Measurements from ENCODE around the gene TBRG4.

The TBRG4 gene

GRCh38 chr7:45084901-45085618, 26.4 kb downstream of the TBRG4 start:
- H3K9me3 Mint-ChIP-seq, result no peaks in the 10 kb centered on the region
- no peaks in the 10 kb centered on the region for H3K36me3 Mint-ChIP-seq (ENCODE audit: low read depth)
- H3K4me3 Mint-ChIP-seq, result no peak overlapping the region
- H3K4me1 Mint-ChIP-seq (ENCODE audit: low read depth), result peaks cover 18% of the 10 kb centered on the region
- intact Hi-C loops (cut with micrococcal nuclease), result no loop called here
- H3K27me3 Mint-ChIP-seq, result peaks cover 30% of the 10 kb centered on the region
- no peak overlapping the region for H3K27ac Mint-ChIP-seq

DNA sequence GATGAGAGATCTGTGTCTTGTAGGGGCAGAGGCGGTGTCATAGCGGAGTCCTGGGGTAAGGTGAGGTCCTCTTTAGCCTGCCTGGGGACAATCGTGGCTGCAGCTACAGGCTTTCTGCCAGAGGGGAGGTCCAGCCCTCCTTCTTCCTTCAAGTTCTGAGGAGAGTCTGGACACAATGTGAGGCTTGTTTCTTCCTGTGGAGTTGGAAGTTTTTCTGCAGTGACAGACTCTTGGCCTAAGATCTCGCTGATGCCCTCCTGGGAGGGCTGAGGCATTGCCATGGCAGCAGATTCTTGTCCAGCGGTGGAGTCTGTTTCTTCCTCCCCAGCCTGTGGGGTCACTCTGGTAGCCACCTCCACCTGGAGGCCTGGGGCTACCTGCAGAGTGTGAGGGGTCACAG, 27.2 kb downstream of the TBRG4 start:
- Mint-ChIP-seq H3K4me3 (no peak overlapping the region), H3K27ac (no peak overlapping the region), H3K9me3 (no peaks in the 10 kb centered on the region), H3K4me1 (ENCODE audit: low read depth) (peaks cover 19% of the 10 kb centered on the region), H3K36me3 (ENCODE audit: low read depth) (no peaks in the 10 kb centered on the region), H3K27me3 (peaks cover 23% of the 10 kb centered on the region)
- intact Hi-C loops (cut with micrococcal nuclease), result no loop called here

DNA sequence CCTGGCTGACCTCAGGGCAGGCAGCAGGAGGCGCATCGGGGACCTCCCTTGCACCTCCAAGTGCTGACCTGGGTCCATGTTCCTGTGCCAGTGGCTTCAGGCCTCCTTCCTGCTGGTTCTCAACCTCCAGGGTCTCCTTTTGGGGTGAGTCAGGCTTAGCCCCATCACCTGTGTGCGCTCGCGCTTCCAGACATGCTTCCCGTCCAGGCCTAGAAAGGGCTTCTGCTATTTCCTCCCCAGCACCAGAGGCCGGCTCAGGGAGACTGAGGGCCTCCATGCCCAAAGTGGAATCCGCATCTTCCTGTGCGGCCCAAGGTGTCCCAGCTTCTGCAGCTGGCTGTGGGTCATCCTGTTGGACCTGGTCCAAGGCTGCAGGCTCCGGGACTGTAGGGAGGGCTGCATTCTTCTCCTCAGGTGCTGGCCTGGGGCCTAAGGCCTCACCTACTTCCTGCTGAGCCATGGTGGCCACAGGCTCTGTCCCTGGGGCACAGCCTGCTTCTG, 28.6 kb downstream of the TBRG4 start:
- Mint-ChIP-seq H3K27ac (no peak overlapping the region), H3K36me3 (ENCODE audit: low read depth) (no peaks in the 10 kb centered on the region), H3K9me3 (no peaks in the 10 kb centered on the region), H3K27me3 (peaks cover 11% of the 10 kb centered on the region), H3K4me3 (no peak overlapping the region), H3K4me1 (ENCODE audit: low read depth) (peaks cover 18% of the 10 kb centered on the region)
- intact Hi-C loops (cut with micrococcal nuclease), result no loop called here

DNA sequence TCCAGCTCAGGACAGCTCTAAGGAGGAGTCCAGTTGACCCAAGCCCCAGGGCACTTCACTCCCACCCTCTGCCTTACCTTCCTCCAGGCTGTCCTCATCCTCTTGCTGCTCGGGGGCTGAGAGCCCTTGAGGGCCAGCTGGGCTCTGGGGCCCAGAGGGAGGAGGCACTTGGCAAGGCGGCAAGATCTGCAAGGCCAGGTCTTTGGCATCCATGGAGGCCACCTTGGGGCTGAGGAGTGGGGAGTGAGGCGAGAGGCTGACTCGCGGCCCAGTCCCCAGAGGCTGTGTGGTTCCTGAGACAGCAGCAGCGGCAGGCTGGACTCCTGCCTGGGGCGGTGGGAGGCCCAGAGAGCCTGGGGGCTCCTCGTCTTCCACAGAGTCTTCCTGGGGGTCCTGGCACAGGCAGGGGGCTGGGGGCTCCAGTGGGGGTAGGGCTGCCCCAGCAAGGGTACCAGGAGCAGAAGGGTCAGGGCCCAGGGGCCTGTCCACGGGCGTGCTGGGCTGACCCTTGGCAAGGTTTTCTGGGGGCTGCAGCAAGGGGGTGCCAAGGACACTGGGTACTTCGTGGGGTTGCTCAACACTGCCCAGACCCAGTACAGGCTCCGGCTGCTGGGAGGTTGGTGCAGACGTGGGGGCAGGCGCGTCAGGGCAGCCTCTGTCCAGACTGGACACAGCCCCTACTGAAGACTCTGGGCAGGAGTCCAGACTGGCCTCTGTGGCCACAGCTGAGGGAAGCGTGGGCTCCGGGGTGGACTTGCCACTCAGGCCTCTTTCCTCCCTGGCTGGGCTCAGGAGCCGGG, 29.3 kb downstream of the TBRG4 start:
- intact Hi-C loops (cut with micrococcal nuclease), result no loop called here
- no peak overlapping the region for H3K4me3 Mint-ChIP-seq

DNA sequence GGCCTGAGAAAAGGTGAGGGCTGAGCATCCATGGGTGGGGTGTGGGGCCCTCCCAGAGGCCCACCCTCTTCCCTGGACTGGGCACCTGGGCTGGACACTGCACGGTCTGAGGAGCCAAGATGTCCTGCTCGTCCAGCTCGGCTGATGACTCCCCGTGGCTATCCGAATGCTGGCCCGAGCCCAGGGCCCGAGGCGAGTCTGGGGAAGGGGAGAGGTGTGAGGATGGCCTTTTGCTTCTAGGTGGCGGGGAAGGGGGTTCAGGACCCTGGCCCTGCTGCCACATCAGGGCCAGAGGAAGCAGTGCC, 29.9 kb downstream of the TBRG4 start:
- no peak overlapping the region for H3K27ac Mint-ChIP-seq
- H3K36me3 Mint-ChIP-seq (ENCODE audit: low read depth), result peaks cover 6% of the 10 kb centered on the region
- H3K4me1 Mint-ChIP-seq (ENCODE audit: low read depth), result peaks cover 18% of the 10 kb centered on the region
- H3K4me3 Mint-ChIP-seq, result no peak overlapping the region
- peaks cover 2% of the 10 kb centered on the region for H3K27me3 Mint-ChIP-seq
- no peaks in the 10 kb centered on the region for H3K9me3 Mint-ChIP-seq
- intact Hi-C loops (cut with micrococcal nuclease), result no loop called here

More for the DNA sequence above, 29.3 kb downstream of the TBRG4 start:
- Mint-ChIP-seq H3K27me3 (peaks cover 4% of the 10 kb centered on the region), H3K4me1 (ENCODE audit: low read depth) (peaks cover 18% of the 10 kb centered on the region), H3K27ac (no peak overlapping the region), H3K36me3 (ENCODE audit: low read depth) (no peaks in the 10 kb centered on the region), H3K9me3 (no peaks in the 10 kb centered on the region)

DNA sequence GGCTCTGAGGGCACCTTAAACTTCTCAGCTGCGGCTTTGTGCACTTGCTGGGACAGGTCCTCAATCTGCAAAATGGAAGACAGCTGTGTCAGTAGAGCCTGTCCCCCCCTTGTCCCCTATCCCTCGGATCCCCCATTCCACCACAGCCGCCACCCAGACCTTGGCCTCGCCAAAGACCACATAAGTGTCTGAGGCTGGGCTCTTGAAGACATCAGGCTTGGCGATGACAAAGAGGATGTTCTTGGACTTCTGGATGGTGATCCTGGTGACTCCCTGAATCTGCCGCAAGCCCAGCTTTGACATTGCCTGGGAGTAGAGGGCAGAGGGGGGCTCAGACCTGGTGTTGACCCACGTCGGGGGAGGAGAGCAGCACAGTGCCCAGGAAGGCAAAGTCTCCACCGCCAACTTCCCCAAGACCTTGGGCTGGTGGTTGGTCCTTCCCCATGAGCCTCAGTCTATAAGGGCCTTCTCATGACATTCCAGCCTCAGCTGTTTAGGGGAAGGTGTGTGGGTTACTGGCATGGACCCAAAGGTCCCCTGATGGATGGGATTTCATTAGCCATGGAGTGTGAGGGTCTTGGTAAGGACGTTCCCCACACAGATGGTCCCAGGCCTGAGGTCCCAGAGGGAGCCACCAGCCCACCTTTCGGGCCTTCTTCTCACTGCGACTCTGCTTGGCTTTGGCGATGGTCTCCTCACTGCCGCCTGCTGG, 30.4 kb downstream of the TBRG4 start:
- H3K4me1 Mint-ChIP-seq (ENCODE audit: low read depth), result peaks cover 18% of the 10 kb centered on the region
- H3K27ac Mint-ChIP-seq, result peak overlapping the region; percentile 29
- no peaks in the 10 kb centered on the region for H3K27me3 Mint-ChIP-seq
- peaks cover 11% of the 10 kb centered on the region for H3K36me3 Mint-ChIP-seq (ENCODE audit: low read depth)
- intact Hi-C loops (cut with micrococcal nuclease), result no loop called here
- no peak overlapping the region for H3K4me3 Mint-ChIP-seq
- H3K9me3 Mint-ChIP-seq, result no peaks in the 10 kb centered on the region

GRCh38 chr7:45080265-45080957, 31.1 kb downstream of the TBRG4 start:
- H3K4me3 Mint-ChIP-seq, result no peak overlapping the region
- H3K9me3 Mint-ChIP-seq, result no peaks in the 10 kb centered on the region
- peaks cover 18% of the 10 kb centered on the region for H3K36me3 Mint-ChIP-seq (ENCODE audit: low read depth)
- no peaks in the 10 kb centered on the region for H3K27me3 Mint-ChIP-seq
- intact Hi-C loops (cut with micrococcal nuclease), result no loop called here
- H3K27ac Mint-ChIP-seq, result peak overlapping the region; percentile 29
- peaks cover 18% of the 10 kb centered on the region for H3K4me1 Mint-ChIP-seq (ENCODE audit: low read depth)

- Mint-ChIP-seq H3K4me3 (no peak overlapping the region), H3K9me3 (no peaks in the 10 kb centered on the region), H3K4me1 (ENCODE audit: low read depth) (peaks cover 20% of the 10 kb centered on the region), H3K27ac (peak overlapping the region; percentile 9), H3K27me3 (no peaks in the 10 kb centered on the region), H3K36me3 (ENCODE audit: low read depth) (peaks cover 40% of the 10 kb centered on the region)
- intact Hi-C loops (cut with micrococcal nuclease), result loop anchor here (2.0 kb wide), 1 partner anchor 59 kb away; no protein-coding TSS in a partner anchor
Observed at GRCh38 chr7:45078125-45078681, 33.3 kb downstream of the TBRG4 start.

DNA sequence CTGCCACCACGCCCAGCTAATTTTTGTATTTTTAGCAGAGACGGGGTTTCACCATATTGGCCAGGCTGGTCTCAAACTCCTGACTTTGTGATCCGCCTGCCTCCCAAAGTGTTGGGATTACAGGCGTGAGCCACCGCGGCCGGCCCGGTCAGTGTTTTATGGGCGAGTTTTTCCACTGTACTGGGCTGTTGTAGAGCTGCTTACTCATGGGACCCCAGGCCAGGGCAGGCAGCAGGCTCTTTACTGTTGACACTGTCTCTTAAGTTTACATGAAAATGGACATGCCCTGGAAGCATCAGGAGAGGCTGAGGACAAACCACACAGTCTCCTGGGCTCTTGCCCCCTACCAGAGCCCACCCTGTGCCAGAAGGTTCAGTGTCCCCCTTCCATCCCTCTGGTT, 33.9 kb downstream of the TBRG4 start:
- peaks cover 27% of the 10 kb centered on the region for H3K4me1 Mint-ChIP-seq (ENCODE audit: low read depth)
- H3K27ac Mint-ChIP-seq, result peak overlapping the region; percentile 9

GRCh38 chr7:45076946-45077345, 34.6 kb downstream of the TBRG4 start:
- Mint-ChIP-seq H3K4me1 (ENCODE audit: low read depth) (peaks cover 27% of the 10 kb centered on the region), H3K27me3 (no peaks in the 10 kb centered on the region), H3K4me3 (no peak overlapping the region), H3K36me3 (ENCODE audit: low read depth) (peaks cover 53% of the 10 kb centered on the region), H3K27ac (no peak overlapping the region), H3K9me3 (no peaks in the 10 kb centered on the region)
- intact Hi-C loops (cut with micrococcal nuclease), result no loop called here

More for the DNA sequence above, 33.9 kb downstream of the TBRG4 start:
- Mint-ChIP-seq H3K9me3 (no peaks in the 10 kb centered on the region), H3K27me3 (no peaks in the 10 kb centered on the region), H3K36me3 (ENCODE audit: low read depth) (peaks cover 46% of the 10 kb centered on the region), H3K4me3 (no peak overlapping the region)
- intact Hi-C loops (cut with micrococcal nuclease), result no loop called here

DNA sequence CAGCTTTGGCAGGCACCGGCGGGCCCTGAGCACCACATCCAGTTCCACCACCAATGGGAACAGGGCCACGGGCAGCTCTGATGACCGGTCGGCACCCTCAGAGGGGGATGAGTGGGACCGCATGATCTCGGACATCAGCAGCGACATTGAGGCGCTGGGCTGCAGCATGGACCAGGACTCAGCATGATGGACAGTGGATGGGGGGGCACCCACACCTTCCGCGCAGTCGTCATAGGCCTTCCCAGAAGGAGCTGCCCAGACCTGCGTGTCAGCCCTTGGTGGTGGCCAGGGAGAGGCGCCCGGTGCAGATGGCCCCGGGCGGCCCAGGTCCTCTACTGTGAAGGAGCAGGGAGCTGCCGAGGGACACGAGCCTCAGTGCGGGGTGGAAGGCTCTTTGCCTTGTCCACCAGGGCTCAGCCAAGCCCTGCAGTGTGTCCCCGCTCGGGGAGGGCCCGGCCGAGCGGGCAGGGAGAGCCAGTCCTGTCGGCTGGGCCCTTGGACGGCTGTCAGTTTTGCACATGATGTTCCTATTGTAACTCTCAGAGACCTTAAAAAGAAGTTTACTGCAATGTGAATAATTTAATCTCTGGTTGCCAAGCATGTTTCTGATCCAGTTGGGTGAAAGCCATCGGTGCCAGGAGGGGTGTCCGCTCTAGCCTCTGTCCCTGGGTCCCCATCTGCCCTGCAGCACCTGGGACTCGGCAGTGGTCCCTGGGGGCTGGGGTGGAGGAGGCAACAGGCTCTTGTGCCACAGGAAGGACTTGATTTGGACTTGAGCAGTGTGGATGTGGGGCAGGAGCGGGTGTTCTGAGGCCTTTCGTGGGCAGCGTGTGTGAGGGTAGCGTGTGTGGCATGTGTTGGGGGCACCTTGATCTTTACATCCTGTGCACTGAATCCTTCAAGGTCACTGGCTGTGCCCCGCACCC, 35.4 kb downstream of the TBRG4 start:
- H3K9me3 Mint-ChIP-seq, result no peaks in the 10 kb centered on the region
- no peak overlapping the region for H3K27ac Mint-ChIP-seq
- intact Hi-C loops (cut with micrococcal nuclease), result no loop called here
- H3K4me1 Mint-ChIP-seq (ENCODE audit: low read depth), result peaks cover 33% of the 10 kb centered on the region
- H3K36me3 Mint-ChIP-seq (ENCODE audit: low read depth), result peaks cover 61% of the 10 kb centered on the region
- no peaks in the 10 kb centered on the region for H3K27me3 Mint-ChIP-seq
- H3K4me3 Mint-ChIP-seq, result no peak overlapping the region

DNA sequence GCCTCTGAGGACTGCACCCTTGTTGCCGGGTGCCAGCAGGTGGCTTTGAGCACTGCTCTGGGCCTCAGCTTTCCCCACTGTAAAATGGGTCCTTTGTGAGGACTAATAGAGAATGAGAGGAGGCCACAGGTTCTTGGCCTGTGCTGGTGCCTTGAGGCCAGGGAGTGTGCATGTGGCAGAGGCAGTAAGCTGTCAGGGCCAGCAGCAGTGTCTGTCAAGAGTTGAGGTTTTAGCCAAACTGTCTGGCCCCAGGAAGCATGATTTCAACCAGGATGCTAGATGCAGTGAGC, 36.2 kb downstream of the TBRG4 start:
- intact Hi-C loops (cut with micrococcal nuclease), result no loop called here
- Mint-ChIP-seq H3K36me3 (ENCODE audit: low read depth) (peaks cover 69% of the 10 kb centered on the region), H3K27me3 (no peaks in the 10 kb centered on the region), H3K9me3 (no peaks in the 10 kb centered on the region), H3K4me3 (no peak overlapping the region), H3K4me1 (ENCODE audit: low read depth) (peaks cover 27% of the 10 kb centered on the region), H3K27ac (no peak overlapping the region)
